Upper lobe of left lung (tissue), 6 donors: ENCODE data around the gene TSPAN11. TPM values are rescaled to one million over a fixed set of nuclear protein-coding genes. Genes with fewer than 3 reads are reported as not detected.
A peak's percentile ranks its signal among the peaks of the same experiment; 100 is the strongest.
"Not testable (repeated sequence)": the region's sequence is repeated elsewhere in the genome, so short reads cannot be mapped to it uniquely, and the experiment has no call there.

Experiments used
- ATAC-seq, 2 donors: fragments of 200-7000 bp; cut with Tn5 transposase; one replicate each; pipeline ENCODE4 v1.9.1; 2022; ENCODE audit warnings: mild to moderate bottlenecking in 2 of 2, moderate library complexity in 2 of 2; ENCODE audit not compliant: low FRiP score in 2 of 2
- DNase-seq, 2 donors: peaks; one replicate each; pipeline ENCODE4 v3.0.0-alpha.2; 2019 to 2020
- H3K27ac ChIP-seq, 4 donors: fragments of 200-600 bp; sonication (generic); one replicate each; pipeline ENCODE4 v1.5.1; 2016 to 2019
- H3K27me3 ChIP-seq, 4 donors: fragments of 200-600 bp; sonication (generic); one replicate each; pipeline ENCODE4 v1.5.1; 2017 to 2019
- H3K36me3 ChIP-seq, 4 donors: fragments of 200-600 bp; sonication (generic); one replicate each; pipeline ENCODE4 v1.5.1; 2016 to 2019
- H3K4me1 ChIP-seq, 4 donors: fragments of 200-600 bp; sonication (generic); one replicate each; pipeline ENCODE4 v1.5.1; 2018 to 2019
- H3K4me3 ChIP-seq, 4 donors: fragments of 200-600 bp; sonication (generic); one replicate each; pipeline ENCODE4 v1.5.1; 2017 to 2019; ENCODE audit warnings: mild to moderate bottlenecking in 2 of 4, moderate library complexity in 1 of 4
- H3K9me3 ChIP-seq, 4 donors: fragments of 200-600 bp; sonication (generic); one replicate each; pipeline ENCODE4 v1.5.1; 2018 to 2019
- EP300 ChIP-seq, 4 donors: sonication (generic); formaldehyde crosslinking; IDR thresholded peaks; one replicate each; pipeline ENCODE4 v1.5.1; 2017; ENCODE audit warnings: antibody characterized with exemption in 4 of 4, control low read depth in 2 of 4
- POLR2A ChIP-seq, 4 donors: fragments of 450-650 bp; IDR thresholded peaks; one replicate each; pipeline ENCODE4 v1.5.1; 2016 to 2017; ENCODE audit warnings: antibody characterized with exemption in 4 of 4, mild to moderate bottlenecking in 2 of 4
- POLR2AphosphoS5 ChIP-seq, 2 donors: sonication (generic); formaldehyde crosslinking; IDR thresholded peaks; one replicate each; pipeline ENCODE4 v1.5.1; 2017; ENCODE audit warnings: antibody characterized with exemption in 2 of 2
- WGBS, 2 donors: methylation state at CpG; one replicate each; pipeline ENCODE4 v1.1.5; 2017 to 2018; 5-methylcytosine and 5-hydroxymethylcytosine counted together
- total RNA-seq, 6 donors: library from RNA; depleted of rRNA in 4 of 6; stranded (reverse); fragments of >200 nt in 4 of 6; gene quantifications; one replicate each; pipeline versions ENCODE4 v1.1.0 to v1.2.1, GENCODE V29; 2016 to 2021
- TF ChIP-seq, protein P1 (sequence below), 6 experiments: fragments of 450-650 bp in 4 of 6; fragments of 200-600 bp in 2 of 6; sonication (generic) in 2 of 6; IDR thresholded peaks; one replicate each; pipeline ENCODE4 v1.5.1; 2016 to 2019; ENCODE audit warnings: antibody characterized with exemption in 6 of 6
- donor health status: DM: no; HTN: no; CAD: no; lungs with moderate emphysema.
- donor health status: DM: no; HTN: yes; CAD: no; lungs with severe emphysema.

TSPAN11 gene
- total RNA-seq, 6 donors from 2014 or later = 1.0 to 9.7 (median 3.5) TPM

DNA sequence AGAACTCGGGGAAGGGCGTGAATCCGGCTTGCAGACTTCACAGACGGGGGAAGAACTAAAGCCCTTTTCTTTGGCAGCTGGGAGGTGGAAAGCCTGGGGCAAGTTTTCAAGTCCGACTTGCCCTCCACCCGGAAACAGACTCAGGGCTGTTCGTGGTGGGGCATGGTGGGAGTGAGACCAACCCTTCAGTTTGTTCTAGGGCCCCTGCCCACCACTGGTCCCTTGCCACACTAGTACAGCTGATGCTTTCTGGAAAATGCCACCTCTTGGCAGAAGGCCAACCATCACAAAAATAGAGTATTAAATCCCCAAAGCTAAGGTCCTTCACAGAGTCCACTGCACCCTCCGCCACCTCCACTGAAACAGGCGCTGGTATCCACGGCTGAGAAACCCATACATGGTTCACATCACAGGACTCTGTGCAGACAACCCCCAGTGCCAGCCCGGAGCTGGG lies 96.8 kb downstream of the TSPAN11 start:
- H3K27ac ChIP-seq = no peak overlapping the region
- no peak for TF ChIP-seq POLR2A (IDR thresholded peaks at IDR 0.05)
- WGBS, 2 donors = 82 to 90% methylated on average over 11 of the region's 11 CpGs
- no peaks in the 10 kb centered on the region for H3K9me3 ChIP-seq
- H3K36me3 ChIP-seq = no peaks in the 10 kb centered on the region
- no peak overlapping the region for H3K4me3 ChIP-seq
- DNase-seq (peak in 1 of 2 donors; percentile 18), ATAC-seq (no peak)
- no peaks in the 10 kb centered on the region for H3K27me3 ChIP-seq
- peaks cover 0 to 1% (median 0%) of the 10 kb centered on the region in 4 donors for H3K4me1 ChIP-seq

DNA sequence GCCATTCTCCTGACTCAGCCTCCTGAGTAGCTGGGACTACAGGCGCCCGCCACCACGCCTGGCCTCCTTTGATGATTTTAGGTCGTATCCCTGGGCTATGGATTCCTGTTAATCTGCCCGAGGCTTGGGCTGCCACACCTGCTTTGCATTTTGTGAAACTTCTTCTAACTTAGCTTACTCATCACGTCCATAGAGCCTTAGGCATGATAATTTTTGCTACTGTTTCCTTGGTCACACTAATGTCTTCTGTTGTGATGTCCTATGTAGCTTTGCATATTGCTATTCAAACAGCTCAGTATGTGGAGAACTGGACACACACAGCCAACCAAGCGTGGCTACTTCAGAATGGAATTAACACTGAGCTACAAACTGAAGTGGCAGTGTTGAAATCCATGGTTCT lies 99.7 kb downstream of the TSPAN11 start:
- WGBS, 2 donors = 83 to 93% methylated on average over 7 of the region's 7 CpGs
- peak in 1 of 2 donors; percentile 21 for DNase-seq
- H3K36me3 ChIP-seq = no peaks in the 10 kb centered on the region
- no peak overlapping the region for H3K27ac ChIP-seq
- H3K9me3 ChIP-seq = no peaks in the 10 kb centered on the region
- H3K27me3 ChIP-seq = no peaks in the 10 kb centered on the region
- TF ChIP-seq EP300 (IDR thresholded peaks at IDR 0.05) (no peak), POLR2A (IDR thresholded peaks at IDR 0.05) (no peak), POLR2AphosphoS5 (IDR thresholded peaks at IDR 0.05) (no peak)
- TF ChIP-seq, protein P1, sequence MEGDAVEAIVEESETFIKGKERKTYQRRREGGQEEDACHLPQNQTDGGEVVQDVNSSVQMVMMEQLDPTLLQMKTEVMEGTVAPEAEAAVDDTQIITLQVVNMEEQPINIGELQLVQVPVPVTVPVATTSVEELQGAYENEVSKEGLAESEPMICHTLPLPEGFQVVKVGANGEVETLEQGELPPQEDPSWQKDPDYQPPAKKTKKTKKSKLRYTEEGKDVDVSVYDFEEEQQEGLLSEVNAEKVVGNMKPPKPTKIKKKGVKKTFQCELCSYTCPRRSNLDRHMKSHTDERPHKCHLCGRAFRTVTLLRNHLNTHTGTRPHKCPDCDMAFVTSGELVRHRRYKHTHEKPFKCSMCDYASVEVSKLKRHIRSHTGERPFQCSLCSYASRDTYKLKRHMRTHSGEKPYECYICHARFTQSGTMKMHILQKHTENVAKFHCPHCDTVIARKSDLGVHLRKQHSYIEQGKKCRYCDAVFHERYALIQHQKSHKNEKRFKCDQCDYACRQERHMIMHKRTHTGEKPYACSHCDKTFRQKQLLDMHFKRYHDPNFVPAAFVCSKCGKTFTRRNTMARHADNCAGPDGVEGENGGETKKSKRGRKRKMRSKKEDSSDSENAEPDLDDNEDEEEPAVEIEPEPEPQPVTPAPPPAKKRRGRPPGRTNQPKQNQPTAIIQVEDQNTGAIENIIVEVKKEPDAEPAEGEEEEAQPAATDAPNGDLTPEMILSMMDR (IDR thresholded peaks at IDR 0.05) = no peak
- no peaks in the 10 kb centered on the region for H3K4me1 ChIP-seq
- ATAC-seq = no peak
- no peak overlapping the region for H3K4me3 ChIP-seq

DNA sequence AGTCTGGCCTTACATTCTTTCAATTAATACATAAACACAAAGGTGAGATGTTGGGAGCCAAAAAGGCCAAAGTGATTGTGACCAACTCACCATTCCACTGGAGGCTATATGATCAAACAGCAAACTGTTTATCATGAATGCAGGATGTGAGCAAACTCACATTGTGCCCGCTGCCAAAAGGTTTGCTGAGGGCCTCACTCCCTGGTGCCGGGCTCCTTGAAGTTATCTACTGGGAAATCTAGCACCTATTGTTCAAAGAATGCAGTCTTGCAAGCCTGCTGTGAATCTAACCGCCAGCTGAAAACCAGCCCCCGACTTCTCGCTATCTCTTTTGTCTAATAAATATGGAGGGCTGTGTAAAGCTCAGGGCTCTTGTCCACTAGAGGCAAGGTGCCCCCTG lies 100.5 kb downstream of the TSPAN11 start:
- H3K4me1 ChIP-seq, H3K4me3 ChIP-seq, H3K27me3 ChIP-seq, H3K27ac ChIP-seq, DNase-seq, H3K9me3 ChIP-seq, H3K36me3 ChIP-seq, ATAC-seq: not testable (repeated sequence)
- 82 to 87% methylated on average over 5 of the region's 5 CpGs for WGBS, 2 donors

DNA sequence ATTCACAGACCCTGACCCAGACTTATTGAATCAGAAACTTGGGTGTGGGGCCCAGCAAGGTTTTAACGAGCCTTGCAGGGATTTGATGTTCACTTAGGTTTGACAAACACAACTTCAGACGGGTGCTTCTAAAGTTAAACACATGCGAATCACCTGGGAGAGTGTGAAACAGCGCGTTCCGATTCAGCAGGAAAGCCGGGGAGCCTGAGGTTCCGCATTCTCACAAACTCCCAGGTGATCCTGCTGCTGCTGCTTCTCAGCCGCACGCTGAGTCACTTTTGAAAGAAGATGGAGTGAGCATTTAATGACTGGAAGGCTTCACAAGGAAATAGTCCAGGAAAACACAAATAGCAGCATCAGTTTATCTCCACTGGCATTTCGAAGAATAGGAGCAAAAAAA lies 102.9 kb downstream of the TSPAN11 start:
- Histone ChIP-seq H3K4me3 (no peak overlapping the region), H3K36me3 (no peaks in the 10 kb centered on the region), H3K4me1 (no peaks in the 10 kb centered on the region), H3K27ac (no peak overlapping the region), H3K27me3 (no peaks in the 10 kb centered on the region), H3K9me3 (no peaks in the 10 kb centered on the region)
- ATAC-seq = no peak
- TF ChIP-seq POLR2AphosphoS5 (IDR thresholded peaks at IDR 0.05) (no peak), POLR2A (IDR thresholded peaks at IDR 0.05) (no peak), EP300 (IDR thresholded peaks at IDR 0.05) (no peak)
- TF ChIP-seq, protein P1 (IDR thresholded peaks at IDR 0.05) = no peak
- DNase-seq = no peak
- WGBS, 2 donors = 81 to 92% methylated on average over 11 of the region's 11 CpGs

DNA sequence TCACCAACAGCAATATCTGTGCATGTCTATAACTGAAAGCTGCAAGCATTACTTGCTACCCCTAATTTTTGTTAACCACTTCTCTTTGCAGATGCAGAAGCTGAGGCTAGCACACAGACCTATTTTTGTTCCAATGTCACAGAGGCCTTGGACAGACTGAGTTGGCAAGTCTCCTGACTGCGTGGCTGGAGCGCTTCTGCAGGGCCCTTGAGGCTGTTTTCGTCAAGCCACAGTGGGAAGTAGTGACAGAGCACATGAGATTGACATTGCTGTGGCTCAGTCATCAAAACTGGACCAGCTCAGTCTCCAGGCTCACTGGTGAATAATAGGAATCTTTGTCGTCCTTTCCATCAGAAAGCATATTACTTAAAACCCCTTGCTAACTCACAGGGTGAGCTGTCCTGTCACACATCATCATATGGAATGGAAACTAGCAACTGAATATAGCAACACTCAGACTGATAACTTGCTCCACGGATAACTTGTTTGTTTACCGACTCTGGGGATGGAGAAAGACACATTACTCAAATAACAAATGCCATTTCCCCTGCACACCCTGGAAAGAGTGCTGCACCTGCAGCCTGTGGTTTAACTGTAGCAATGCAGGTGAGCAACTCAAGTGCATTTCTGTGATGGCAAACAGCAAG lies 103.5 kb downstream of the TSPAN11 start:
- Histone ChIP-seq H3K9me3 (no peaks in the 10 kb centered on the region), H3K4me1 (no peaks in the 10 kb centered on the region), H3K4me3 (no peak overlapping the region), H3K36me3 (no peaks in the 10 kb centered on the region), H3K27me3 (no peaks in the 10 kb centered on the region), H3K27ac (no peak overlapping the region)
- no peak for TF ChIP-seq EP300 (IDR thresholded peaks at IDR 0.05)
- TF ChIP-seq, protein P1 (IDR thresholded peaks at IDR 0.05) = no peak
- no peak for TF ChIP-seq POLR2A (IDR thresholded peaks at IDR 0.05)
- no peak for TF ChIP-seq POLR2AphosphoS5 (IDR thresholded peaks at IDR 0.05)
- WGBS, 2 donors = 61 to 73% methylated on average over 6 of the region's 6 CpGs
- ATAC-seq = no peak
- DNase-seq = no peak

DNA sequence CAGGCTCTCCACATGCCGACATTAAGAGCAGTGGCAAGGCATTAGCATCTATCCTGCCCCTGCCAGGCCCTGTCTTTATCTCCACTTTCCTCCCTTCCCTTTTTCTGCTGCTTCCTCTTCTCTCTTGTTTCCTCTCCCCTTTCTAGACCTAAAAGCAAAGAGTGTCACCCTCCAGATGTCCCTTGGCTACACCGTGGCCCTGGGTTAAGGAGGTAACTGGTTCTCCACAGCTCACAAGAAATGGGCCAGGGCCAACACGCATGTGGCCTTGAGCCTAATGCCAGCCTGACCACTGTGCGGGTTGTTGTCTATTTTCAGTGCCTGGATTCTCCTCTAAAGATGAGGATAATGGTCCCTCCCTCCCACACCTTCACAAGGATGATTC lies 105.4 kb downstream of the TSPAN11 start:
- ATAC-seq (no peak), DNase-seq (no peak)
- H3K36me3 ChIP-seq = no peaks in the 10 kb centered on the region
- WGBS, 2 donors = 76 to 89% methylated on average over 4 of the region's 4 CpGs
- no peak overlapping the region for H3K4me3 ChIP-seq
- TF ChIP-seq POLR2A (IDR thresholded peaks at IDR 0.05) = no peak
- no peak for TF ChIP-seq POLR2AphosphoS5 (IDR thresholded peaks at IDR 0.05)
- TF ChIP-seq, protein P1 (IDR thresholded peaks at IDR 0.05) = no peak
- no peak for TF ChIP-seq EP300 (IDR thresholded peaks at IDR 0.05)
- H3K4me1 ChIP-seq = no peaks in the 10 kb centered on the region
- no peaks in the 10 kb centered on the region for H3K9me3 ChIP-seq
- H3K27me3 ChIP-seq = no peaks in the 10 kb centered on the region
- H3K27ac ChIP-seq = no peak overlapping the region
